ENCODE measurements around the gene ABCA8. TPM values are rescaled to one million over a fixed set of nuclear protein-coding genes. Genes with fewer than 3 reads are reported as not detected.

ABCA8 gene
- total RNA-seq, 1 donor from 2014 or later = 4.7 TPM

- Mint-ChIP-seq H3K4me1 (ENCODE audit: unreplicated experiment) (peaks cover 41% of the 10 kb centered on the region), H3K27ac (no peak overlapping the region), H3K4me3 (no peak overlapping the region), H3K27me3 (peaks cover 3% of the 10 kb centered on the region), H3K9me3 (peaks cover 8% of the 10 kb centered on the region), H3K36me3 (no peaks in the 10 kb centered on the region)
- TF ChIP-seq CTCF (conservative IDR thresholded peaks at IDR 0.05) = no peak
- no peak for DNase-seq (ENCODE audit: extremely low spot score, unreplicated experiment)
These were observed 134.7 kb downstream of the ABCA8 start for GRCh38 chr17:68820476-68820824.

GRCh38 chr17:68819465-68819864 lies 135.7 kb downstream of the ABCA8 start:
- Mint-ChIP-seq H3K9me3 (peaks cover 9% of the 10 kb centered on the region), H3K4me3 (no peak overlapping the region), H3K4me1 (ENCODE audit: unreplicated experiment) (peaks cover 42% of the 10 kb centered on the region), H3K36me3 (no peaks in the 10 kb centered on the region), H3K27ac (no peak overlapping the region), H3K27me3 (peaks cover 3% of the 10 kb centered on the region)
- no peak for TF ChIP-seq CTCF (conservative IDR thresholded peaks at IDR 0.05)
- no peak for DNase-seq (ENCODE audit: extremely low spot score, unreplicated experiment)

Other genes with a start within 250 kb of the ABCA8 start
- gene ABCA9, start 105.5 kb upstream of the ABCA8 start, total RNA-seq (ENCODE audit: low replicate concordance) = 0.19 and 5.0 TPM in 2 replicates
- gene ABCA6, start 186.5 kb upstream of the ABCA8 start, total RNA-seq (ENCODE audit: low replicate concordance) = 0.36 and 0.48 TPM in 2 replicates

Measured in type B pancreatic cell (in vitro differentiated cells).